HUES64 (cell line): ENCODE data around the gene PSTK.
A peak's percentile ranks its signal among the peaks of the same experiment; 100 is the strongest.

Experiments
- H3K27ac ChIP-seq: 2 replicates; pipeline ENCODE4 v1.7.0; 2013; ENCODE audit warnings: low read depth, low read length, inconsistent platforms
- H3K27me3 ChIP-seq: 2 replicates; pipeline ENCODE4 v1.6.1; 2013; ENCODE audit warnings: mild to moderate bottlenecking, low read length; ENCODE audit not compliant: insufficient read depth
- H3K36me3 ChIP-seq: 2 replicates; pipeline ENCODE4 v1.6.1; 2013; ENCODE audit warnings: mild to moderate bottlenecking, low read length; ENCODE audit not compliant: insufficient read depth
- H3K4me1 ChIP-seq: 2 replicates; pipeline ENCODE4 v1.6.1; 2013; ENCODE audit warnings: mild to moderate bottlenecking, low read length, moderate library complexity; ENCODE audit not compliant: insufficient read depth
- H3K4me3 ChIP-seq: 2 replicates; pipeline ENCODE4 v1.5.1; 2013; ENCODE audit warnings: mild to moderate bottlenecking, low read length, moderate library complexity
- H3K9ac ChIP-seq: 2 replicates; pipeline ENCODE4 v1.6.1; 2013; ENCODE audit warnings: mild to moderate bottlenecking, low read depth, low read length
- H3K9me3 ChIP-seq: 2 replicates; pipeline ENCODE4 v1.6.1; 2013; ENCODE audit warnings: low read depth, low read length; ENCODE audit not compliant: insufficient read depth
- WGBS: fragments of 150-250, 120-280 bp; methylation state at CpG from one replicate; pipeline ENCODE4 v1.1.7; 2013; ENCODE audit warnings: missing lambda C conversion rate; 5-methylcytosine and 5-hydroxymethylcytosine counted together

Gene PSTK

DNA sequence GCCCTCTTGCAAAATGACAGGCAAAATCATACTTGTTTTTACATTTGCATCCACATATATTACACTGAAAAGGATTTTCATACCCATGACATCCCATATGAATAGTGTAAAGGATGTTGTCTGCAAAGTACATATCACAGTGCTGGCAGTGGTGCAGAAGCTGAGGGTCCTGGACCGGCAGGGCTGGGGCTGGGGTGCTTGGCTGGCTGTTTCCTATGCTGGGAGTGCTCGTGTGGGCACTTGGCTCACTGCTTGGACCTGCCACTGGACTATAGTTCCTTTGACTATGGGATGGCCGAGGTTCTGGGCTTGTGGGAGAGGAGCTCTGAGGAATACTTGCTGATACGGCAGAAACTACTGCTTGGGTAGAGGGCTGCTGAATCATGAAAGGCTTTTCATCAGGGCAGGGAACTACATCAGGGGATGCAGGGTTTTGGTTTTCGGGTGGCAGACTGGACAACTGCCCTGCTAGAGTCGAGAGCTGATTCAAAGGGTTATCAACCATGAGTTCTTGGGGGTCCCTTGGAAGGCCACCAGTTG is 13.7 kb downstream of the PSTK start:
- Histone ChIP-seq H3K27me3 (no peaks in the 10 kb centered on the region), H3K4me3 (no peak overlapping the region), H3K9ac (no peak overlapping the region), H3K27ac (no peak overlapping the region), H3K4me1 (no peaks in the 10 kb centered on the region), H3K36me3 (peaks cover 62% of the 10 kb centered on the region), H3K9me3 (no peaks in the 10 kb centered on the region)
- WGBS: 93% methylated on average over 6 of the region's 6 CpGs

DNA sequence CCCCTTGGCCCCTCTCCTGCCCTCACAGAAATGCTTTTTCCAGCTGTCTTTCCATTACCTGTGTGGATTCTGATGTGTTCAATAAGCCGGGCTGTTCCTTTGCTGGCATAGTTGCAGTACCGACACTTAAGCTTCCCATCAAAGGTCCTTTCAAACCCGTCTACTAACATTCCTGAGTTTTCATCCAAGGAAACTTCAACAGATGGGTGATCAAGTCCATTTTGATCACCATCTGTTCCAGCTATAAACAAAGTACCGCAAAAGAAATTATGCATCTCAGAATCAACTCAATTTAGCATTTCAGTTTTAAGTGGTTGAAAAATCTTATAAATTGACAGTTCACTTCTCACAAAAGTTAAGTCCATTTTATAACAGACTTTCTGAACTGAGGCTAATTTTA is 15.7 kb downstream of the PSTK start:
- Histone ChIP-seq H3K36me3 (peaks cover 62% of the 10 kb centered on the region), H3K4me1 (peaks cover 7% of the 10 kb centered on the region; the same call in 1 of the 2 replicates), H3K27ac (no peak overlapping the region), H3K4me3 (no peak overlapping the region), H3K27me3 (no peaks in the 10 kb centered on the region), H3K9me3 (no peaks in the 10 kb centered on the region), H3K9ac (no peak overlapping the region)
- 93% methylated on average over 4 of the region's 4 CpGs for whole genome bisulfite sequencing

GRCh38 chr10:122997864-122998263 is 17.7 kb downstream of the PSTK start:
- WGBS: 98% methylated on average over 3 of the region's 3 CpGs
- Histone ChIP-seq H3K9me3 (no peaks in the 10 kb centered on the region), H3K4me1 (peaks cover 7% of the 10 kb centered on the region; the same call in 1 of the 2 replicates), H3K36me3 (peaks cover 48% of the 10 kb centered on the region), H3K27me3 (no peaks in the 10 kb centered on the region), H3K4me3 (no peak overlapping the region), H3K27ac (no peak overlapping the region), H3K9ac (no peak overlapping the region)

- H3K4me3 ChIP-seq: no peak overlapping the region
- H3K27ac ChIP-seq: no peak overlapping the region
- WGBS: 97% methylated on average over 5 of the region's 6 CpGs
- H3K4me1 ChIP-seq: peaks cover 7% of the 10 kb centered on the region; the same call in 1 of the 2 replicates
- H3K36me3 ChIP-seq: peaks cover 42% of the 10 kb centered on the region
- H3K27me3 ChIP-seq: no peaks in the 10 kb centered on the region
- H3K9ac ChIP-seq: no peak overlapping the region
- no peaks in the 10 kb centered on the region for H3K9me3 ChIP-seq
These were observed 18.2 kb downstream of the PSTK start for GRCh38 chr10:122998360-122998917.

DNA sequence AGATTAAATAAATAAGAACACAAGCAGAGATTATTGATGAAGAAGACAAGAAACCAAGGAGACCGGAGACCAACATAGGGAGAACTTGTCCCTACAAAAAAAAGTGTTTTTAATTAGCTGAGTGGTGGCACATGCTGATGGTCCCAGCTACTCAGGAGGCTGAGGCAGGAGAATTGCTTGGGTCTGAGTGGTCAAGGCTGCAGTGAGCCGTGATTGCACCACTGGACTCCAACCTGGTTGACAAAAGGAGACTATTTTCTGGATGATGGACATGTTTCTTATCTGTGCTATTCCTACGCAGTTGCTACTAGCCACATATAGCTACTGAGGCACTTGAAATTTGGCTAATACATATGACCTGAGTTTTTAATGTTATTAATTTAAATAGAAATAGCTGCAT is 18.7 kb downstream of the PSTK start:
- Histone ChIP-seq H3K9ac (no peak overlapping the region), H3K4me1 (peaks cover 7% of the 10 kb centered on the region; the same call in 1 of the 2 replicates), H3K4me3 (no peak overlapping the region), H3K36me3 (peaks cover 38% of the 10 kb centered on the region), H3K9me3 (no peaks in the 10 kb centered on the region), H3K27me3 (no peaks in the 10 kb centered on the region), H3K27ac (no peak overlapping the region)
- WGBS: 94% methylated on average over 3 of the region's 3 CpGs

DNA sequence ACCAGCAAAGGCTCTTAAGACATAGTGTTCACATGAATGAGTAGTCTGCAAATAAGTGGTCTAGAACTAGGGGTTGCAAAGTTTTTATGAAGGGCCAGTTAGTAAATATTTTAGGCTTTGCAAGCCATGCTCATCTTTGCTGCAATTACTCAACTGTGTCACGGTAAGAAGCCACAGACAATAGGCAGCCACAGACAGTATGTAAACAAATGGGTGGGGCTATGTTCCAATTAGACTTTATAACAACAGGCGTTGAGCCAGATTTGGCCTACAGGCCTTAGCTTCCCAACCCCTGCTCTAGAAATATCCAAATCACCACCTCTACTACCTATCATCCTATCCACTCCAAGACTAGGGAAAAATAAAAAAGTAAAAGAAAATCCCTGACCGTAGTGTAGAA is 19.1 kb downstream of the PSTK start:
- 86% methylated on average over 3 of the region's 3 CpGs for WGBS
- H3K36me3 ChIP-seq: peaks cover 34% of the 10 kb centered on the region
- no peaks in the 10 kb centered on the region for H3K9me3 ChIP-seq
- H3K27ac ChIP-seq: no peak overlapping the region
- H3K4me1 ChIP-seq: peaks cover 7% of the 10 kb centered on the region; the same call in 1 of the 2 replicates
- H3K4me3 ChIP-seq: no peak overlapping the region
- H3K27me3 ChIP-seq: no peaks in the 10 kb centered on the region
- no peak overlapping the region for H3K9ac ChIP-seq

DNA sequence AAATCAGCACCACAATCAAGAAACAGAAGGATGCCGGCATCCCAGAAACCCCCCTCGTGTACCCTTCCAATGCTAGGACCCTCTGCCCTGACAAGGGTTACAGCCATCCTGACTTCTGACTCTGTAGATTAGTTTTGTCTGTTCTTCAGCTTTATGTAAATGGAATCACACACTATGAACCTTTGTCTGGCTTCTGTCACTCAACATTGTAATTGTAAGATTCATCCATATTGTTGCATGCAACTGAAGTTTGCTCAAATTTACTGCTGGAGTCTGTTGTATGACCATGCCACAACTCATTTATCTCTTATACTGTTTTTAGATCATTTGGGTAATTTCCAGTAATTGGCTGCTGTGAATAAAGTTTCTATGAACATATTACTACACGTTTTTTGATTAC is 20.0 kb downstream of the PSTK start:
- H3K9ac ChIP-seq: no peak overlapping the region
- H3K27ac ChIP-seq: no peak overlapping the region
- 92% methylated on average over 3 of the region's 3 CpGs for WGBS
- H3K27me3 ChIP-seq: no peaks in the 10 kb centered on the region
- H3K9me3 ChIP-seq: no peaks in the 10 kb centered on the region
- H3K4me3 ChIP-seq: no peak overlapping the region
- peaks cover 7% of the 10 kb centered on the region; the same call in 1 of the 2 replicates for H3K4me1 ChIP-seq
- H3K36me3 ChIP-seq: peaks cover 26% of the 10 kb centered on the region

DNA sequence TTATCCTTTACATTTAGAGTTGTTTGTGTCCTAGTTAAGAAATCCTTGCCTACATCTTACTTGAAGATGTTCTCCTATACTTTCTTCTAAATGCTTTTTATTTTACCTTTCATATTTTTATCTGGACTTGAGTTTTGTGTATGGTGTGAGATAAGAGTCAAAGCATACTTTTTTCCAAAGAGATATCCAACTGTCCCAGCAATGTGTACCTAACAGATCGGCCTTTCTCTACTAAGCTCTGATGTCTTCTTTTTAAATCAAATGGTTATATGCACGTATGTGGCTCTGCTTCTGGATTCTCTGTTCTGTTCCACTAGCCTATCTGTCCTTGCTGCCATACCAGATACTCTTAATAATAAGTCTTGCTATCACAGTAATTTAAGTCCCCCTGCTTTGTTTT is 21.2 kb downstream of the PSTK start:
- 89% methylated on average over 2 of the region's 2 CpGs for WGBS
- no peaks in the 10 kb centered on the region for H3K27me3 ChIP-seq
- peaks cover 14% of the 10 kb centered on the region for H3K36me3 ChIP-seq

DNA sequence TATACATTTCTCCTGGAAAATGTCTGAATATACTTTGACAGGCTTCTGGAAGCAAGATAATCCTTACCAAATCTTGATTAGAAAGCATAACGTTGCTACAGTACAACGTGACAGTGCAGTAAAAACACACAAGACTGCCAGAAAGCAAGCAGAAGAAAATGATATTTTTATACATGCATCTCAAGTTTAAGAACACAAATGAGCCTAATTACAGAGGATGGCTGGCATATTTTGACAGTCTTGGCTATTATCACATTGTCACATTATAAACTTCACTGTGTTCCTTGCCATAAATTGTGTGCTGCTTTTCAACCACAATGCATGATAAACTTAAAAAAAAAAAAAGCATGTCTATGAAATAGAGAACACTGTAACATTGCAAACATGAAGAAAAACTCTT is 24.1 kb downstream of the PSTK start:
- Histone ChIP-seq H3K27me3 (0 out of 2 replicates have a peak, but pooled peaks cover under 1% of the 10 kb centered on the region), H3K9me3 (no peaks in the 10 kb centered on the region), H3K36me3 (no peaks in the 10 kb centered on the region; the same call in 1 of the 2 replicates), H3K4me3 (no peak overlapping the region), H3K4me1 (peaks cover 13% of the 10 kb centered on the region; the same call in 1 of the 2 replicates), H3K9ac (no peak overlapping the region), H3K27ac (no peak overlapping the region)
- 97% methylated on average over 2 of the region's 2 CpGs for WGBS

More for the DNA sequence above, 21.2 kb downstream of the PSTK start:
- no peak overlapping the region for H3K27ac ChIP-seq
- no peak overlapping the region for H3K9ac ChIP-seq
- peaks cover 7% of the 10 kb centered on the region; the same call in 1 of the 2 replicates for H3K4me1 ChIP-seq
- H3K4me3 ChIP-seq: no peak overlapping the region
- H3K9me3 ChIP-seq: no peaks in the 10 kb centered on the region

- peaks cover 21% of the 10 kb centered on the region for H3K27me3 ChIP-seq
- no peaks in the 10 kb centered on the region for H3K36me3 ChIP-seq
- no peaks in the 10 kb centered on the region for H3K9me3 ChIP-seq
- H3K4me3 ChIP-seq: peak overlapping the region; percentile 85
- peak overlapping the region; percentile 69; the same call in 1 of the 2 replicates for H3K27ac ChIP-seq
- WGBS: 6% methylated on average over 29 of the region's 30 CpGs
- peak overlapping the region; percentile 88 for H3K9ac ChIP-seq
- H3K4me1 ChIP-seq: peaks cover 14% of the 10 kb centered on the region
These were observed 27.6 kb downstream of the PSTK start for GRCh38 chr10:123007558-123008354.
